ENCODE data around the gene DPH7. TPM values are rescaled to one million over a fixed set of nuclear protein-coding genes. Genes with fewer than 3 reads are reported as not detected.
A peak's percentile ranks its signal among the peaks of the same experiment; 100 is the strongest.

Gene DPH7
- polyA plus RNA-seq, 1 donor from 2014 or later: 145 TPM

- no peaks in the 10 kb centered on the region for H3K9me2 ChIP-seq (ENCODE audit: insufficient read depth, low read length)
- H2AFZ ChIP-seq (ENCODE audit: low read depth, low read length): no peak overlapping the region
- no peaks in the 10 kb centered on the region for H3K9me3 ChIP-seq (ENCODE audit: low read length)
- no peaks in the 10 kb centered on the region for H3F3A ChIP-seq (ENCODE audit: insufficient read depth, low read length, poor library complexity, severe bottlenecking)
- no peak overlapping the region for H3K27ac ChIP-seq (ENCODE audit: low read length)
- no peaks in the 10 kb centered on the region for H3K36me3 ChIP-seq (ENCODE audit: insufficient read depth, low read length)
- H3K4me3 ChIP-seq (ENCODE audit: low read length): peak overlapping the region; percentile 73
- H4K20me1 ChIP-seq (ENCODE audit: insufficient read depth): no peaks in the 10 kb centered on the region
- H3K4me2 ChIP-seq (ENCODE audit: low read length): peak overlapping the region; percentile 87
- TF ChIP-seq CTCF (IDR thresholded peaks at IDR 0.05; ENCODE audit: poor library complexity, severe bottlenecking) (peak; percentile 46), TAF1 (IDR thresholded peaks at IDR 0.05; ENCODE audit: low read depth) (no peak)
- H3K79me2 ChIP-seq (replicated peaks; ENCODE audit: insufficient read depth, low read length): peaks cover 79% of the 10 kb centered on the region
- H3K27me3 ChIP-seq (ENCODE audit: insufficient read depth, low read depth, low read length): no peaks in the 10 kb centered on the region
- peak overlapping the region; percentile 12 for H3K9ac ChIP-seq (ENCODE audit: low read length)
Observed at GRCh38 chr9:137621131-137621757, 42.5 kb upstream of the DPH7 start.

GRCh38 chr9:137620581-137620980 is 41.9 kb upstream of the DPH7 start:
- no peaks in the 10 kb centered on the region for H3K9me3 ChIP-seq (ENCODE audit: low read length)
- no peaks in the 10 kb centered on the region for H3F3A ChIP-seq (ENCODE audit: insufficient read depth, low read length, poor library complexity, severe bottlenecking)
- no peaks in the 10 kb centered on the region for H4K20me1 ChIP-seq (ENCODE audit: insufficient read depth)
- peak overlapping the region; percentile 87 for H3K4me2 ChIP-seq (ENCODE audit: low read length)
- peak overlapping the region; percentile 73 for H3K4me3 ChIP-seq (ENCODE audit: low read length)
- H3K27me3 ChIP-seq (ENCODE audit: insufficient read depth, low read depth, low read length): no peaks in the 10 kb centered on the region
- no peaks in the 10 kb centered on the region for H3K36me3 ChIP-seq (ENCODE audit: insufficient read depth, low read length)
- no peak for TF ChIP-seq REST (IDR thresholded peaks at IDR 0.05; ENCODE audit: borderline replicate concordance)
- TF ChIP-seq MXI1 (conservative IDR thresholded peaks at IDR 0.05; ENCODE audit: poor library complexity, severe bottlenecking): no peak
- no peak for TF ChIP-seq EP300 (conservative IDR thresholded peaks at IDR 0.05; ENCODE audit: poor library complexity, severe bottlenecking)
- TF ChIP-seq RAD21 (conservative IDR thresholded peaks at IDR 0.05): no peak
- no peak for TF ChIP-seq EZH2 (IDR thresholded peaks at IDR 0.05; ENCODE audit: borderline replicate concordance, insufficient read depth, low read length, poor library complexity, severe bottlenecking)
- TF ChIP-seq CTCF (IDR thresholded peaks at IDR 0.05; ENCODE audit: poor library complexity, severe bottlenecking): no peak
- TF ChIP-seq SMC3 (conservative IDR thresholded peaks at IDR 0.05; ENCODE audit: poor library complexity): no peak
- no peak for TF ChIP-seq TAF1 (IDR thresholded peaks at IDR 0.05; ENCODE audit: low read depth)
- TF ChIP-seq POLR2AphosphoS5 (IDR thresholded peaks at IDR 0.05): no peak
- no peak overlapping the region for H2AFZ ChIP-seq (ENCODE audit: low read depth, low read length)
- peaks cover 73% of the 10 kb centered on the region for H3K79me2 ChIP-seq (replicated peaks; ENCODE audit: insufficient read depth, low read length)
- peak overlapping the region; percentile 76 for H3K9ac ChIP-seq (ENCODE audit: low read length)
- no peaks in the 10 kb centered on the region for H3K9me2 ChIP-seq (ENCODE audit: insufficient read depth, low read length)
- no peak overlapping the region for H3K27ac ChIP-seq (ENCODE audit: low read length)

All from neural cell (in vitro differentiated cells).